Measurements from ENCODE around the gene DCLK1.

The DCLK1 gene

DNA sequence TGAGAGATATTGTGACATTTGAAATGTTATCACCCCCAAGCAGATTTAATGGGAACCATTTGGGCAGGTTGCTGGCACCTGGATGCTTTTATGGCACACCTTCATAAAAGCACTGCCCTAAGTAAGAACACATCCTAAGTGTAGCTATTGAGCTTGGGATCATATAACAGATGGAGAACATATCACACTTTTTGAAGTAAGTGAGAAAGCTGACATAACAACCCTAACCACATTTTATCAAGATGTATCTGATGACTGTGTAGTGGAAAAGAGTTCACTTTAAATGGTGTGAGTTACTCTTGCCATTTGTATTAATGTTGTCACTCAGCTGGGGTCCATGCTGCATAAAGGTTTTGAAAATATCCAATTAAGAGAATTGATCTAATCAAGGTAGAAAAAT, 287.9 kb downstream of the DCLK1 start:
- no peaks in the 10 kb centered on the region for H3K4me1 Mint-ChIP-seq (ENCODE audit: low read depth)
- H3K27me3 Mint-ChIP-seq: no peaks in the 10 kb centered on the region
- no peaks in the 10 kb centered on the region for H3K9me3 Mint-ChIP-seq (ENCODE audit: low read depth)
- no peak overlapping the region for H3K27ac Mint-ChIP-seq
- no peaks in the 10 kb centered on the region for H3K36me3 Mint-ChIP-seq
- no peak overlapping the region for H3K4me3 Mint-ChIP-seq

- Mint-ChIP-seq H3K27ac (no peak overlapping the region), H3K27me3 (no peaks in the 10 kb centered on the region), H3K36me3 (no peaks in the 10 kb centered on the region), H3K9me3 (ENCODE audit: low read depth) (no peaks in the 10 kb centered on the region), H3K4me1 (ENCODE audit: low read depth) (no peaks in the 10 kb centered on the region), H3K4me3 (no peak overlapping the region)
Measured at GRCh38 chr13:35841060-35841521, 290.1 kb downstream of the DCLK1 start.

GRCh38 chr13:35839806-35840205, 291.4 kb downstream of the DCLK1 start:
- Mint-ChIP-seq H3K27me3 (no peaks in the 10 kb centered on the region), H3K36me3 (no peaks in the 10 kb centered on the region), H3K4me3 (no peak overlapping the region), H3K4me1 (ENCODE audit: low read depth) (no peaks in the 10 kb centered on the region), H3K9me3 (ENCODE audit: low read depth) (no peaks in the 10 kb centered on the region), H3K27ac (no peak overlapping the region)

DNA sequence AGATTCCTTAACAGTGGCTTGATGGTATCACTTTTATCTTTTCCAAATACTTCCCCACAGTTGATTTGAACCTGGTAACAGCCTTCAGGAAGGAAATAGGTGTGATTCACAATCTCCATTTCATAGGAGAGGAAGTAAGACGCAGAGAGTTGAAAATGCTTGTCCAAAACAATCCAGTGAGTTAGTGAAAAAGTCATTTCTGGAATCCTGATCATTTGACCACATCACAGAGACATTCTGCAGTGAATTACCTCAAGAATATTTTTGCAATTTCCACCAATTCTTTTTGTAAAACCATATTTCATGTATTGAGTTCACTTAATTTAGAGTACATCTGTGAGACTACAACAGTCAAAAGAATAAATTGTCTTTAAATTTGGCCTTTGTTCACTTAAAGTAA, 292.8 kb downstream of the DCLK1 start:
- H3K4me1 Mint-ChIP-seq (ENCODE audit: low read depth): no peaks in the 10 kb centered on the region
- no peak overlapping the region for H3K27ac Mint-ChIP-seq
- no peaks in the 10 kb centered on the region for H3K9me3 Mint-ChIP-seq (ENCODE audit: low read depth)
- H3K36me3 Mint-ChIP-seq: no peaks in the 10 kb centered on the region
- no peak overlapping the region for H3K4me3 Mint-ChIP-seq
- no peaks in the 10 kb centered on the region for H3K27me3 Mint-ChIP-seq

DNA sequence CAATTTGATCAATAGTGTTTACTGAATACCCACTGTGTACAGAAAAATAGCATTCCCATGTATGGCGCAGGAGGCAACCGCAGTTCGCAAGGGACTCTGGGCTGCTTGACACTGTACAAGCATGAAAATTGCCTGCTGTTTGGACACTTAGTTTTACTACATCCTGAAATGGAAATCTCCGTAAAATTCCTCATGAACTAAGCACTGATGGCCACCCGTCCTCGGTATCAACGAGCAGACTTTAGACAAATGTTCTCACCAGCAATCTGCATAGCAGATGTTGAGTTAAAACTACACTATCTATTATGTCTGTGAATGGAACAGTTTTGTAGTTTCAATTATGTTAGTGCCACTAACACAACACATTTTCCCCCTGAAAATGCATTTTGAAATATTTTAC, 294.7 kb downstream of the DCLK1 start:
- no peak overlapping the region for H3K4me3 Mint-ChIP-seq

GRCh38 chr13:35835989-35836388, 295.2 kb downstream of the DCLK1 start:
- Mint-ChIP-seq H3K27ac (no peak overlapping the region), H3K9me3 (ENCODE audit: low read depth) (no peaks in the 10 kb centered on the region), H3K4me3 (no peak overlapping the region), H3K27me3 (peaks cover 5% of the 10 kb centered on the region), H3K4me1 (ENCODE audit: low read depth) (no peaks in the 10 kb centered on the region), H3K36me3 (no peaks in the 10 kb centered on the region)

More for the DNA sequence above, 294.7 kb downstream of the DCLK1 start:
- Mint-ChIP-seq H3K9me3 (ENCODE audit: low read depth) (no peaks in the 10 kb centered on the region), H3K4me1 (ENCODE audit: low read depth) (no peaks in the 10 kb centered on the region), H3K27ac (no peak overlapping the region), H3K27me3 (peaks cover 3% of the 10 kb centered on the region), H3K36me3 (no peaks in the 10 kb centered on the region)

- no peaks in the 10 kb centered on the region for H3K9me3 Mint-ChIP-seq (ENCODE audit: low read depth)
- no peaks in the 10 kb centered on the region for H3K36me3 Mint-ChIP-seq
- no peak overlapping the region for H3K27ac Mint-ChIP-seq
- peaks cover 5% of the 10 kb centered on the region for H3K27me3 Mint-ChIP-seq
- no peak overlapping the region for H3K4me3 Mint-ChIP-seq
- H3K4me1 Mint-ChIP-seq (ENCODE audit: low read depth): no peaks in the 10 kb centered on the region
Measured at GRCh38 chr13:35833608-35834275, 297.4 kb downstream of the DCLK1 start.

DNA sequence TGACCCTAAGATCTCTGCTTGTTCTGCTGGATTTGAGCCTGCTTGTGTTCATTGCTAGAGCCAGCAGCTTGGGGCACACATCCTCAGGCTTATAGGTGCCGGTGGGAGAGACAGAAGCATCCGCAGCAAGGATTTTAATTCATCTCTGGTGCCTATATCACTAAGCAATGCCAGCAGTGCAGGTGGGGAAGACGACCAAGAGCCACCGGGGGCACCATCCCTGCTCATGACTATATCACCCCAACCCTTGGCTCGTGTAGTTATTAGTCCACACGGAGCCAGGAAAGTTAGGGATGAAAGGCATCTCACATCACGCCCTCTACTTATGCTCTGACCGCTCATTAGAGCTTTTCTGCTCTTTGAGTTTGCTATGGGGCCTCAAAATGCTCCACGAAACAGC, 298.2 kb downstream of the DCLK1 start:
- Mint-ChIP-seq H3K9me3 (ENCODE audit: low read depth) (no peaks in the 10 kb centered on the region), H3K4me1 (ENCODE audit: low read depth) (no peaks in the 10 kb centered on the region), H3K36me3 (no peaks in the 10 kb centered on the region), H3K4me3 (no peak overlapping the region), H3K27me3 (peaks cover 5% of the 10 kb centered on the region), H3K27ac (no peak overlapping the region)

GRCh38 chr13:35832551-35832950, 298.6 kb downstream of the DCLK1 start:
- peaks cover 5% of the 10 kb centered on the region for H3K27me3 Mint-ChIP-seq
- no peaks in the 10 kb centered on the region for H3K9me3 Mint-ChIP-seq (ENCODE audit: low read depth)
- H3K4me3 Mint-ChIP-seq: no peak overlapping the region
- no peak overlapping the region for H3K27ac Mint-ChIP-seq
- no peaks in the 10 kb centered on the region for H3K36me3 Mint-ChIP-seq
- H3K4me1 Mint-ChIP-seq (ENCODE audit: low read depth): no peaks in the 10 kb centered on the region

- Mint-ChIP-seq H3K4me1 (ENCODE audit: low read depth) (no peaks in the 10 kb centered on the region), H3K27me3 (peaks cover 5% of the 10 kb centered on the region), H3K27ac (no peak overlapping the region), H3K9me3 (ENCODE audit: low read depth) (no peaks in the 10 kb centered on the region), H3K36me3 (no peaks in the 10 kb centered on the region), H3K4me3 (no peak overlapping the region)
Measured at GRCh38 chr13:35830850-35831450, 300.2 kb downstream of the DCLK1 start.

- H3K4me3 Mint-ChIP-seq: no peak overlapping the region
- no peaks in the 10 kb centered on the region for H3K36me3 Mint-ChIP-seq
- no peaks in the 10 kb centered on the region for H3K4me1 Mint-ChIP-seq (ENCODE audit: low read depth)
- no peaks in the 10 kb centered on the region for H3K9me3 Mint-ChIP-seq (ENCODE audit: low read depth)
- H3K27ac Mint-ChIP-seq: no peak overlapping the region
- peaks cover 4% of the 10 kb centered on the region for H3K27me3 Mint-ChIP-seq
Measured at GRCh38 chr13:35826626-35827254, 304.4 kb downstream of the DCLK1 start.

DNA sequence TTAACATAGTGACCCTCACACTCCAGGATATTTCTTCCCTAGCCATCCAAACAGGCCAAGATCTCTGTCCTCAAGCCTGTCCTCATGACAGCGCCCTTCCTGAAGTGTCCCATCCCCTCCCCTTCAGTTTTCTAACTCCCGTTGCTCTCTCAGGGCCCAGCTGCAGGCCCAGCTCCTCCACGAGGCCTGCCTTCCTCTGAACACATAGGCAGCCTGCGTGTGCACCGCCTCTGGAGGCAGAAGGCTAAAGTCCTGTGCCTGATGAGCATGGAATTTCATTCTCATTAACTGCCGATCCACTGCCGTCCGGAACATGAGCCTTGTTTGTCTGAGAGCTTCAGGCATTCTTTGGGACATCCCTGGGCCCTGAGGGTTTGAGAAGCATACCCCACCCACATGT, 306.4 kb downstream of the DCLK1 start:
- Mint-ChIP-seq H3K4me3 (no peak overlapping the region), H3K27me3 (peaks cover 2% of the 10 kb centered on the region), H3K27ac (no peak overlapping the region), H3K36me3 (no peaks in the 10 kb centered on the region), H3K4me1 (ENCODE audit: low read depth) (no peaks in the 10 kb centered on the region), H3K9me3 (ENCODE audit: low read depth) (no peaks in the 10 kb centered on the region)

GRCh38 chr13:35824395-35824794, 306.8 kb downstream of the DCLK1 start:
- no peaks in the 10 kb centered on the region for H3K4me1 Mint-ChIP-seq (ENCODE audit: low read depth)
- no peak overlapping the region for H3K27ac Mint-ChIP-seq
- H3K9me3 Mint-ChIP-seq (ENCODE audit: low read depth): no peaks in the 10 kb centered on the region
- H3K36me3 Mint-ChIP-seq: no peaks in the 10 kb centered on the region
- no peak overlapping the region for H3K4me3 Mint-ChIP-seq
- peaks cover 2% of the 10 kb centered on the region for H3K27me3 Mint-ChIP-seq

DNA sequence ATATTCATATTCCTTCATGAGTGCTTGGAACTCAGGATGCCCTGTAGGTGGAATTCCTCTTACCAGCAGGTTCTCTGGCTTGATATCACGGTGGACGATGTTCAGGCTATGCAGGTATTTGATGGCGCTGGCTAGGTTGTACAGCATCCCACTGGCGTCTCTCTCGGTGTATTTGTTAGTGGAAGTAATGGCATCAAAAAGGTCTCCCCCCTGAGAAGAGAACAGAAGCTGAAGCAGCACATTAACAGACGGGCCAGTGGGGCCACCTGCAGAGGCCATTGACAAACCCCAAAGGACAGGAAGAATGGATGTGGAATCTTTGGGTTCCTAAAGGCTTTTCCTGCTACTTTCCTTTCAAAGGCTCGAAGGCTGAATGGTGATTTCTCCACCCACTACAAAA, 308.5 kb downstream of the DCLK1 start:
- H3K9me3 Mint-ChIP-seq (ENCODE audit: low read depth): no peaks in the 10 kb centered on the region
- peaks cover 4% of the 10 kb centered on the region for H3K27me3 Mint-ChIP-seq
- no peak overlapping the region for H3K27ac Mint-ChIP-seq
- H3K4me1 Mint-ChIP-seq (ENCODE audit: low read depth): no peaks in the 10 kb centered on the region
- no peaks in the 10 kb centered on the region for H3K36me3 Mint-ChIP-seq
- no peak overlapping the region for H3K4me3 Mint-ChIP-seq

GRCh38 chr13:35818633-35819067, 312.5 kb downstream of the DCLK1 start:
- Mint-ChIP-seq H3K4me1 (ENCODE audit: low read depth) (no peaks in the 10 kb centered on the region), H3K27me3 (peaks cover 1% of the 10 kb centered on the region), H3K9me3 (ENCODE audit: low read depth) (no peaks in the 10 kb centered on the region), H3K27ac (no peak overlapping the region), H3K4me3 (no peak overlapping the region), H3K36me3 (no peaks in the 10 kb centered on the region)

Measured in activated naive CD8-positive, alpha-beta T cell (primary cell).